ENCODE measurements around the gene HSPA4.

HSPA4 gene

DNA sequence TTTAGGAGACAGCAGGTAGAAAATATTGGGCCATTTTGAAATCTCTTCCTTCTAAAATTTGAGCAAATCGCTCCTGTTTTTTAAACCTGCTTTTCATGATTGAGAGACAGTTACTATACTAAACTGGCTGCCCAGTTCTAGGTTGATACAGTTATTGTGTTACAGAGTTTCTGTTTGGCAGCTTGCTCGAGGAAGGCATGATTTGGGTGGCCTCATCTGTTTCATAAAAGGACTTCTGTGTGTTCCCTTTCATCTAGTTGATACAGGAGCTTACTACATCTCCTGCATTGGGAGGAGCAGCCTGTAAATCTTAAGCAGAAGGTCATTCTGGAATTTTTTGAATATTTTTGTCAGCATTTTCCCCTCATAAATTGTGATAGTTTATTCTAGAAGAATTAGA, 14.2 kb downstream of the HSPA4 start:
- no peak for TF ChIP-seq EZH2phosphoT487 (IDR thresholded peaks at IDR 0.05; ENCODE audit: borderline replicate concordance)
- TF ChIP-seq, protein P1, sequence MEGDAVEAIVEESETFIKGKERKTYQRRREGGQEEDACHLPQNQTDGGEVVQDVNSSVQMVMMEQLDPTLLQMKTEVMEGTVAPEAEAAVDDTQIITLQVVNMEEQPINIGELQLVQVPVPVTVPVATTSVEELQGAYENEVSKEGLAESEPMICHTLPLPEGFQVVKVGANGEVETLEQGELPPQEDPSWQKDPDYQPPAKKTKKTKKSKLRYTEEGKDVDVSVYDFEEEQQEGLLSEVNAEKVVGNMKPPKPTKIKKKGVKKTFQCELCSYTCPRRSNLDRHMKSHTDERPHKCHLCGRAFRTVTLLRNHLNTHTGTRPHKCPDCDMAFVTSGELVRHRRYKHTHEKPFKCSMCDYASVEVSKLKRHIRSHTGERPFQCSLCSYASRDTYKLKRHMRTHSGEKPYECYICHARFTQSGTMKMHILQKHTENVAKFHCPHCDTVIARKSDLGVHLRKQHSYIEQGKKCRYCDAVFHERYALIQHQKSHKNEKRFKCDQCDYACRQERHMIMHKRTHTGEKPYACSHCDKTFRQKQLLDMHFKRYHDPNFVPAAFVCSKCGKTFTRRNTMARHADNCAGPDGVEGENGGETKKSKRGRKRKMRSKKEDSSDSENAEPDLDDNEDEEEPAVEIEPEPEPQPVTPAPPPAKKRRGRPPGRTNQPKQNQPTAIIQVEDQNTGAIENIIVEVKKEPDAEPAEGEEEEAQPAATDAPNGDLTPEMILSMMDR (conservative IDR thresholded peaks at IDR 0.05; ENCODE audit: low read length): no peak
- no peaks in the 10 kb centered on the region for H3K27me3 ChIP-seq (ENCODE audit: insufficient read depth, low read length, poor library complexity, severe bottlenecking)
- no peak overlapping the region for H3K9ac ChIP-seq (ENCODE audit: low read depth, low read length, poor library complexity, severe bottlenecking)
- H3K4me2 ChIP-seq (ENCODE audit: low read depth, low read length, poor library complexity, severe bottlenecking): no peak overlapping the region
- no peak overlapping the region for H2AFZ ChIP-seq (ENCODE audit: low read length)
- peaks cover 29% of the 10 kb centered on the region; the same call in 1 of the 2 replicates for H3K36me3 ChIP-seq (ENCODE audit: insufficient read depth, low read length)
- H3F3A ChIP-seq (ENCODE audit: low read depth): no peaks in the 10 kb centered on the region
- H4K20me1 ChIP-seq (ENCODE audit: insufficient read depth, low read length, poor library complexity, severe bottlenecking): peaks cover 3% of the 10 kb centered on the region
- no peaks in the 10 kb centered on the region for H3K9me3 ChIP-seq (ENCODE audit: insufficient read depth, low read depth, low read length)
- H3K79me2 ChIP-seq (ENCODE audit: insufficient read depth, low read length): peaks cover 40% of the 10 kb centered on the region
- H3K9me2 ChIP-seq (replicated peaks; ENCODE audit: low read depth, low read length): no peaks in the 10 kb centered on the region
- H3K4me1 ChIP-seq (ENCODE audit: insufficient read depth, low read length, poor library complexity, severe bottlenecking): peaks cover 9% of the 10 kb centered on the region
- H3K4me3 ChIP-seq (ENCODE audit: low read length, poor library complexity, severe bottlenecking): no peak overlapping the region

DNA sequence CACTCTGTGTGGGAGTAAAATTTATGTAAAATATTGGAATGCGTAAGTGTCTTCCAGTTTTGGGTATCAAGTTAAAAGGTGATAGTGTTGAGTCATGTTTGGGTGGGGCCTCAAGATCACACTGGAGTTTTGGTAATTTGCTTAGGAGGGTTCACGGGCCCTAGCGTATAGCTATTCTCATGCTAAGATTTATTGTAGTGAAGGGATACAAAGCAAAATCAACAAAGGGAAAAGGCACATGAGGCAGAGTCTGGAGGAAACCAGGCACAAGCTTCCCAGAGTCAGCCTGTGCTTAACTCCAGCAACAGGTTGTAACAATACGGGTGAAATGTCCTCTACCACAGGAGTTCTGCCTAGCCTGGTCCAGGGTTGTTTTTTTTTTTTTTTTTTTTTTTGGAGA, 20.2 kb downstream of the HSPA4 start:
- TF ChIP-seq EZH2phosphoT487 (IDR thresholded peaks at IDR 0.05; ENCODE audit: borderline replicate concordance): no peak
- TF ChIP-seq, protein P1 (conservative IDR thresholded peaks at IDR 0.05; ENCODE audit: low read length): no peak
- H3K9me3 ChIP-seq (ENCODE audit: insufficient read depth, low read depth, low read length): no peaks in the 10 kb centered on the region
- no peaks in the 10 kb centered on the region for H4K20me1 ChIP-seq (ENCODE audit: insufficient read depth, low read length, poor library complexity, severe bottlenecking)

DNA sequence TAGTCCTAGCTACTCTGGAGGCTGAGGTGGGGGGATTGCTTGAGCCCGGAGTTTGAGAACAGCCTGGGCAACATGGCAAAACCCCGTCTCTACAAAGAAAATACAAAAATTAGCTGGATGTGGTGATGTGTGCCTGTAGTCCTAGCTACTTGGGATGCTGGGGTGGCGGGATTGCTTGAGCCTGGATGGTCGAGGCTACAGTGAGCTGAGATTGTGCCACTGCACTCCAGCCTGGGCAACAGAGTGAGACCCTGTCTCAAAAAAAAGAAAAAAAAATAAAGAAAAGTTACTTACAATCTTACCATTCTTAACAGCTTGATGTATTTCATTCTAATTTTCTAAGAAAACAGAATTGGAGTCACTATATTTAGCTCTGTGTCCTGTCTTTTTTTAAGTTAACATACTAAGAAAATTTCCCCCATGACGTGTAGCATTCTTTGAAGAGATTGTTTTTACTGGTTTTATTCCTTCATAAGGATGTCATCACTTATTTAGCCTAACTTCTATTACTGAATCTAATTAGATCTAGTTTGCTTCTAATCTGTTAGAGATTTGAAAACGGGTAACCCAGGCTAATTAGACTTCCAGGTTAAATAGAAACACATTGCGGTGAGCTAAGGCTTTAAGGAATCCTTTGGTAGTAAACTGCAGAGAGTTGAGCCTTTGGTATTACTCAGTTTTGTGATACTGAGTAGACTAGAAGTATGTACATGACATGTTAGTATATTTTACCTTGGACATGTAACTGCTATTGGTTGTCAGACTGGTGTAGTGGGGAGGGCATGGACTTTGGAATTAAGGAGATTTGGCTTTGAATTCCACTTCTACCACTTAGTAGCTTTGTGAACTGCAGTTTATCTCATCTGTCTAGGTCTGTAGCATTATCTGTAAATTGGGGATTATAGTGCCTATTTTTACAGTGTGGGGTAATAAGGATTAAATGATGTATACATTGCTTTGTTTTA, 24.0 kb downstream of the HSPA4 start:
- no peak overlapping the region for H3K4me3 ChIP-seq (ENCODE audit: low read length, poor library complexity, severe bottlenecking)
- H4K20me1 ChIP-seq (ENCODE audit: insufficient read depth, low read length, poor library complexity, severe bottlenecking): peaks cover 8% of the 10 kb centered on the region
- H3K27me3 ChIP-seq (ENCODE audit: insufficient read depth, low read length, poor library complexity, severe bottlenecking): no peaks in the 10 kb centered on the region

More for the DNA sequence above, 20.2 kb downstream of the HSPA4 start:
- no peaks in the 10 kb centered on the region for H3K27me3 ChIP-seq (ENCODE audit: insufficient read depth, low read length, poor library complexity, severe bottlenecking)
- H3F3A ChIP-seq (ENCODE audit: low read depth): no peaks in the 10 kb centered on the region
- no peaks in the 10 kb centered on the region for H3K4me1 ChIP-seq (ENCODE audit: insufficient read depth, low read length, poor library complexity, severe bottlenecking)
- H3K4me3 ChIP-seq (ENCODE audit: low read length, poor library complexity, severe bottlenecking): no peak overlapping the region
- peaks cover 59% of the 10 kb centered on the region; the same call in 1 of the 2 replicates for H3K36me3 ChIP-seq (ENCODE audit: insufficient read depth, low read length)
- H3K9ac ChIP-seq (ENCODE audit: low read depth, low read length, poor library complexity, severe bottlenecking): no peak overlapping the region
- H3K9me2 ChIP-seq (replicated peaks; ENCODE audit: low read depth, low read length): no peaks in the 10 kb centered on the region
- H3K4me2 ChIP-seq (ENCODE audit: low read depth, low read length, poor library complexity, severe bottlenecking): no peak overlapping the region
- no peak overlapping the region for H2AFZ ChIP-seq (ENCODE audit: low read length)
- H3K79me2 ChIP-seq (ENCODE audit: insufficient read depth, low read length): 0 out of 2 replicates have a peak, but pooled peaks cover 7% of the 10 kb centered on the region

More for the DNA sequence above, 24.0 kb downstream of the HSPA4 start:
- Histone ChIP-seq H3K36me3 (ENCODE audit: insufficient read depth, low read length) (peaks cover 50% of the 10 kb centered on the region; the same call in 1 of the 2 replicates), H2AFZ (ENCODE audit: low read length) (no peak overlapping the region), H3K4me1 (ENCODE audit: insufficient read depth, low read length, poor library complexity, severe bottlenecking) (no peaks in the 10 kb centered on the region), H3K9me3 (ENCODE audit: insufficient read depth, low read depth, low read length) (no peaks in the 10 kb centered on the region), H3F3A (ENCODE audit: low read depth) (no peaks in the 10 kb centered on the region), H3K9ac (ENCODE audit: low read depth, low read length, poor library complexity, severe bottlenecking) (no peak overlapping the region), H3K9me2 (replicated peaks; ENCODE audit: low read depth, low read length) (no peaks in the 10 kb centered on the region), H3K79me2 (ENCODE audit: insufficient read depth, low read length) (peaks cover 15% of the 10 kb centered on the region), H3K4me2 (ENCODE audit: low read depth, low read length, poor library complexity, severe bottlenecking) (no peak overlapping the region)
- TF ChIP-seq, protein P1 (conservative IDR thresholded peaks at IDR 0.05; ENCODE audit: low read length): no peak
- TF ChIP-seq EZH2phosphoT487 (IDR thresholded peaks at IDR 0.05; ENCODE audit: borderline replicate concordance): no peak
